A549 (cell line): Measurements from ENCODE around the gene CFAP77. TPM values are rescaled to one million over a fixed set of nuclear protein-coding genes. Genes with fewer than 3 reads are reported as not detected.
A peak's percentile ranks its signal among the peaks of the same experiment; 100 is the strongest.

Experiments
- ATAC-seq, 2 experiments: fragments of 200-7000 bp in 1 of 2; fragments of >200 bp in 1 of 2; cut with Nextera tagmentation in 1 of 2; cut with Tn5 transposase in 1 of 2; 3 replicates each; pipeline versions ENCODE4 v1.8.0 to v1.9.1; 2018 to 2020; ENCODE audit warnings: mild to moderate bottlenecking in 1 of 2, moderate library complexity in 1 of 2
- CTCF ChIA-PET: fragments of 300-600 bp; sonication (Branson Sonifier 250); formaldehyde crosslinking; extraction: SDS; loops from one replicate; lab custom pipeline; 2021; ENCODE audit warnings: antibody characterized with exemption, inconsistent platforms; lab: Yijun Ruan, JAX
- POLR2A ChIA-PET: fragments of 350-600 bp; formaldehyde crosslinking; extraction: SDS; loops from one replicate; lab custom pipeline; 2021; ENCODE audit warnings: antibody characterized with exemption, inconsistent platforms; lab: Yijun Ruan, JAX
- DNase-seq, 2 experiments: peaks; one replicate each; pipeline versions ENCODE4 v3.0.0 to v3.0.0-alpha.2; 2011 to 2016; ENCODE audit warnings: low read depth in 1 of 2, low spot score in 1 of 2
- FAIRE-seq: peaks from 2 replicates; lab custom pipeline; 2011; peaks lifted over from hg19 to GRCh38; lab: Jason Lieb, UNC
- H3K27ac ChIP-seq, 2 experiments: fragments of >200 bp; sonication (Bioruptor Twin); formaldehyde crosslinking; 3 replicates each; pipeline ENCODE4 v1.5.1; 2016 to 2017
- H3K4me1 ChIP-seq: fragments of >200 bp; sonication (Bioruptor Twin); formaldehyde crosslinking; 3 replicates; pipeline ENCODE4 v1.6.1; 2016
- H3K4me2 ChIP-seq: fragments of >200 bp; sonication (Bioruptor Twin); formaldehyde crosslinking; 3 replicates; pipeline ENCODE4 v1.6.1; 2016
- H3K4me3 ChIP-seq: fragments of >200 bp; sonication (Bioruptor Twin); formaldehyde crosslinking; 3 replicates; pipeline ENCODE4 v1.5.1; 2016
- H3K9me3 ChIP-seq: fragments of >200 bp; sonication (Bioruptor Twin); formaldehyde crosslinking; 3 replicates; pipeline ENCODE4 v1.6.1; 2016
- CTCF ChIP-seq: fragments of >200 bp; sonication (Bioruptor Twin); formaldehyde crosslinking; IDR thresholded peaks from 3 replicates; pipeline ENCODE4 v1.5.1; 2016
- EHF ChIP-seq: fragments of 250-450 bp; sonication (Bioruptor Pico); IDR thresholded peaks from 2 replicates; pipeline ENCODE4 v1.5.0; 2020; ENCODE audit warnings: mild to moderate bottlenecking
- EHMT2 ChIP-seq: fragments of 200-600 bp; sonication (generic); IDR thresholded peaks from 2 replicates; pipeline ENCODE4 v1.6.1; 2016; ENCODE audit warnings: antibody characterized with exemption, low read depth, mild to moderate bottlenecking, moderate library complexity
- EP300 ChIP-seq, 2 experiments: fragments of >200 bp; sonication (Bioruptor Twin); formaldehyde crosslinking; IDR thresholded peaks; 2 replicates in 1 of 2; 3 replicates in 1 of 2; pipeline ENCODE4 v1.6.1; 2016 to 2017
- HES2 ChIP-seq: fragments of >200 bp; sonication (Bioruptor Twin); formaldehyde crosslinking; IDR thresholded peaks from 2 replicates; pipeline ENCODE4 v1.6.1; 2016
- HMGXB4 ChIP-seq: fragments of 250-450 bp; sonication (Bioruptor Pico); IDR thresholded peaks from 2 replicates; pipeline ENCODE4 v1.5.0; 2021; ENCODE audit warnings: mild to moderate bottlenecking, moderate library complexity, borderline replicate concordance
- HOXA7 ChIP-seq: fragments of 250-450 bp; sonication (Bioruptor Pico); IDR thresholded peaks from 2 replicates; pipeline ENCODE4 v1.5.0; 2020; ENCODE audit warnings: mild to moderate bottlenecking, moderate library complexity
- JUN ChIP-seq, 2 experiments: fragments of >200 bp; sonication (Bioruptor Twin); formaldehyde crosslinking; IDR thresholded peaks; 2 replicates in 1 of 2; 3 replicates in 1 of 2; pipeline ENCODE4 v1.6.1; 2016 to 2017
- JUNB ChIP-seq: fragments of >200 bp; sonication (Bioruptor Twin); formaldehyde crosslinking; IDR thresholded peaks from 2 replicates; pipeline ENCODE4 v1.6.1; 2016
- MYC ChIP-seq: IDR thresholded peaks from 2 replicates; pipeline ENCODE4 v1.6.1; 2012; ENCODE audit warnings: mild to moderate bottlenecking, inconsistent platforms, low read length, improper control_type of control experiment, borderline replicate concordance
- NFE2L2 ChIP-seq: fragments of 150-350 bp; conservative IDR thresholded peaks from 2 replicates; pipeline ENCODE4 v1.6.1; 2014; ENCODE audit warnings: low read length
- PHF8 ChIP-seq: fragments of 200-600 bp; sonication (generic); IDR thresholded peaks from 2 replicates; pipeline ENCODE4 v1.6.1; 2016; ENCODE audit warnings: low read depth, mild to moderate bottlenecking, antibody characterized with exemption, moderate library complexity, borderline replicate concordance
- POLR2AphosphoS2 ChIP-seq: conservative IDR thresholded peaks from 2 replicates; pipeline ENCODE4 v1.6.1; 2012; ENCODE audit warnings: low read length, improper control_type of control experiment, inconsistent platforms
- REST ChIP-seq: fragments of 200-600 bp; sonication (generic); IDR thresholded peaks from 2 replicates; pipeline ENCODE4 v1.6.1; 2016; ENCODE audit warnings: antibody characterized with exemption, mild to moderate bottlenecking, moderate library complexity
- RFX5 ChIP-seq: fragments of 450-650 bp; IDR thresholded peaks from 2 replicates; pipeline ENCODE4 v1.7.1; 2014; ENCODE audit warnings: antibody characterized with exemption, mild to moderate bottlenecking, moderate library complexity
- WGBS: methylation state at CpG from one replicate; pipeline ENCODE4 v1.1.6; 2017; ENCODE audit errors: missing lambda C conversion rate; 5-methylcytosine and 5-hydroxymethylcytosine counted together
- polyA plus RNA-seq, 4 experiments: library from polyadenylated mRNA; depleted of rRNA in 3 of 4; stranded (reverse); fragments of >200 nt; fragmentation: RNase III in 1 of 4; extraction: RNeasy Plus Mini Kit Qiagen cat#74134 plus additional on column Dnase treatment in 1 of 4; gene quantifications; 2 replicates in 3 of 4; 3 replicates in 1 of 4; pipeline ENCODE4 v1.2.3, GENCODE V29; 2011 to 2017

Gene CFAP77
- polyA plus RNA-seq, 2 of the 4 experiments (the other 2 are of a cell fraction) = 0.05 TPM; not detected in 1

GRCh38 chr9:132430998-132431397 lies 21.0 kb downstream of the CFAP77 start:
- ChIA-PET CTCF (interaction anchor here (1.4 kb wide), 1 partner anchor 10 kb away, joined by 3 read pairs; no protein-coding TSS in a partner anchor), POLR2A (no interaction called here)
- no peak overlapping the region for H3K27ac ChIP-seq
- ATAC-seq (no peak), FAIRE-seq (no peak), DNase-seq (no peak)
- 20% methylated on average over 1 of the region's 1 CpG for WGBS
- no peak overlapping the region for H3K4me2 ChIP-seq
- no peaks in the 10 kb centered on the region for H3K4me1 ChIP-seq
- TF ChIP-seq JUNB (no peak), HES2 (no peak), CTCF (no peak), EP300 (IDR thresholded peaks at IDR 0.05) (no peak), POLR2AphosphoS2 (no peak), JUN (IDR thresholded peaks at IDR 0.05) (no peak), HMGXB4 (CRISPR knock-in tag) (no peak), REST (no peak), EHMT2 (no peak)
- no peak overlapping the region for H3K4me3 ChIP-seq
- H3K9me3 ChIP-seq = no peaks in the 10 kb centered on the region; the same call in 2 of the 3 replicates

GRCh38 chr9:132434881-132435280 lies 24.9 kb downstream of the CFAP77 start:
- POLR2A ChIA-PET = no interaction called here
- Histone ChIP-seq H3K4me3 (no peak overlapping the region), H3K4me1 (no peaks in the 10 kb centered on the region), H3K9me3 (no peaks in the 10 kb centered on the region; the same call in 2 of the 3 replicates), H3K4me2 (no peak overlapping the region), H3K27ac (no peak overlapping the region)
- WGBS = 49% methylated on average over 10 of the region's 10 CpGs
- DNase-seq = no peak
- FAIRE-seq = no peak
- 0 out of 6 replicates have a peak, but pooled peaks of 1 of the 2 experiments have one; percentile 22 for ATAC-seq
- CTCF ChIA-PET = interaction anchor here (1.7 kb wide), 1 partner anchor 12 kb away, joined by 5 read pairs; no protein-coding TSS in a partner anchor
- TF ChIP-seq REST (no peak), EHF (no peak), RFX5 (no peak), HOXA7 (CRISPR knock-in tag) (no peak), NFE2L2 (no peak), HMGXB4 (CRISPR knock-in tag) (no peak), PHF8 (no peak), EP300 (IDR thresholded peaks at IDR 0.05) (no peak), MYC (no peak)
